ENCODE results near the gene OTUB1. TPM values are rescaled to one million over a fixed set of nuclear protein-coding genes. Genes with fewer than 3 reads are reported as not detected.

OTUB1 gene
- total and polyA plus RNA-seq, 2 of the 13 experiments (the other 11 are each of a cell fraction or from before 2014, with no cell fraction given), result 58.8 to 130 TPM

- TF ChIP-seq TFE3 (CRISPR knock-in tag; IDR thresholded peaks at IDR 0.05) (no peak), ZNF629 (CRISPR knock-in tag; conservative IDR thresholded peaks at IDR 0.05) (no peak), SETDB1 (CRISPR knock-in tag; IDR thresholded peaks at IDR 0.05; ENCODE audit: borderline replicate concordance) (no peak), ZNF224 (CRISPR knock-in tag; IDR thresholded peaks at IDR 0.05) (no peak), DNMT3B (CRISPR knock-in tag; conservative IDR thresholded peaks at IDR 0.05) (no peak)
Observed at GRCh38 chr11:64027651-64028397, 41.6 kb downstream of the OTUB1 start (continued).

GRCh38 chr11:64028398-64029115 lies 42.3 kb downstream of the OTUB1 start:
- in situ Hi-C loops (cut with HindIII; ENCODE audit: extremely low pct_ligation_motif_present, low pct_unique_long_range_greater_than_20kb), result no loop called here
- FAIRE-seq (no peak), DNase-seq (ENCODE audit: low spot score) (no peak), ATAC-seq (peak; percentile 30)
- 27% methylated on average over 15 of the region's 22 CpGs for WGBS (ENCODE audit: low lambda C conversion rate)
- Histone ChIP-seq H3K36me3 (replicated peaks in 1 of 2; ENCODE audit: control insufficient read depth in 1 of 2, insufficient read depth in 2 of 2, low read length in 2 of 2) (no peaks in the 10 kb centered on the region), H3K9me3 (ENCODE audit: low read length) (no peaks in the 10 kb centered on the region), H3K4me2 (ENCODE audit: low read depth, low read length) (no peak overlapping the region), H4K20me1 (ENCODE audit: insufficient read depth, low read length) (peaks cover 28% of the 10 kb centered on the region; the same call in 1 of the 2 replicates), H3K27ac (ENCODE audit: extremely low read length, insufficient read depth, low read length) (no peak overlapping the region), H3K4me1 (ENCODE audit: insufficient read depth, low read length) (no peaks in the 10 kb centered on the region), H3K4me3 (replicated peaks in 1 of 3; ENCODE audit: insufficient read depth in 1 of 3, low read depth in 2 of 3, low read length in 3 of 3) (no peak overlapping the region), H3K9ac (ENCODE audit: insufficient read depth, low read depth, low read length) (no peak overlapping the region), H2AFZ (ENCODE audit: low read length) (no peak overlapping the region), H3K79me2 (ENCODE audit: insufficient read depth, low read length) (no peaks in the 10 kb centered on the region), H3K27me3 (ENCODE audit: control insufficient read depth in 1 of 2, insufficient read depth in 2 of 2, low read length in 2 of 2) (peaks cover 7 to 8% of the 10 kb centered on the region in 2 experiments; a peak in 3 of 5 replicates)
- intact Hi-C loops (cut with micrococcal nuclease; ENCODE audit: unreplicated experiment), result no loop called here
- BruUV-seq (replicated peaks), result no TSS peak
- CTCF ChIA-PET (ENCODE audit: low intra/inter-chr PET ratio, low total read pairs), result no interaction called here
- POLR2A ChIA-PET, result interaction anchor here (1.8 kb wide), 1 partner anchor 21 kb away, joined by 4 read pairs; no protein-coding TSS in a partner anchor
- no peak for TF ChIP-seq ZNF274 (CRISPR knock-in tag; IDR thresholded peaks at IDR 0.05)
- peak; percentile 93; the same call in 1 of the 2 replicates for TF ChIP-seq ZNF263 (CRISPR knock-in tag; IDR thresholded peaks at IDR 0.05)
- TF ChIP-seq ZNF138 (CRISPR knock-in tag; IDR thresholded peaks at IDR 0.05; ENCODE audit: low read depth), result no peak
- no peak for TF ChIP-seq ZNF333 (CRISPR knock-in tag; IDR thresholded peaks at IDR 0.05; ENCODE audit: borderline replicate concordance)
- peak; percentile 33; the same call in 1 of the 2 replicates for TF ChIP-seq RFX3 (CRISPR knock-in tag; IDR thresholded peaks at IDR 0.05)
- TF ChIP-seq ZBTB2 (CRISPR knock-in tag; IDR thresholded peaks at IDR 0.05; ENCODE audit: low read depth), result no peak
- no peak for TF ChIP-seq ZFX (CRISPR knock-in tag; IDR thresholded peaks at IDR 0.05; ENCODE audit: low read depth)
- no peak for TF ChIP-seq GABPA (IDR thresholded peaks at IDR 0.05; ENCODE audit: low read depth, low read length)
- TF ChIP-seq GABPA (CRISPR knock-in tag; IDR thresholded peaks at IDR 0.05; ENCODE audit: low read depth), result no peak
- no peak for TF ChIP-seq DPF2 (CRISPR knock-in tag; IDR thresholded peaks at IDR 0.05; ENCODE audit: borderline replicate concordance, low read depth)
- peak; percentile 28 for TF ChIP-seq HNRNPK (IDR thresholded peaks at IDR 0.05; ENCODE audit: low read depth, low read length, poor library complexity, severe bottlenecking)
- TF ChIP-seq AGO1 (IDR thresholded peaks at IDR 0.05; ENCODE audit: low read depth, low read length, poor library complexity, severe bottlenecking), result peak; percentile 1
